Measurements from ENCODE around the gene PALB2. TPM values are rescaled to one million over a fixed set of nuclear protein-coding genes. Genes with fewer than 3 reads are reported as not detected.

The PALB2 gene
- total and polyA plus RNA-seq, 9 of the 15 experiments (the other 6 are each of a cell fraction or from before 2014, with no cell fraction given) = 7.0 to 25.8 (median 15.2) TPM

DNA sequence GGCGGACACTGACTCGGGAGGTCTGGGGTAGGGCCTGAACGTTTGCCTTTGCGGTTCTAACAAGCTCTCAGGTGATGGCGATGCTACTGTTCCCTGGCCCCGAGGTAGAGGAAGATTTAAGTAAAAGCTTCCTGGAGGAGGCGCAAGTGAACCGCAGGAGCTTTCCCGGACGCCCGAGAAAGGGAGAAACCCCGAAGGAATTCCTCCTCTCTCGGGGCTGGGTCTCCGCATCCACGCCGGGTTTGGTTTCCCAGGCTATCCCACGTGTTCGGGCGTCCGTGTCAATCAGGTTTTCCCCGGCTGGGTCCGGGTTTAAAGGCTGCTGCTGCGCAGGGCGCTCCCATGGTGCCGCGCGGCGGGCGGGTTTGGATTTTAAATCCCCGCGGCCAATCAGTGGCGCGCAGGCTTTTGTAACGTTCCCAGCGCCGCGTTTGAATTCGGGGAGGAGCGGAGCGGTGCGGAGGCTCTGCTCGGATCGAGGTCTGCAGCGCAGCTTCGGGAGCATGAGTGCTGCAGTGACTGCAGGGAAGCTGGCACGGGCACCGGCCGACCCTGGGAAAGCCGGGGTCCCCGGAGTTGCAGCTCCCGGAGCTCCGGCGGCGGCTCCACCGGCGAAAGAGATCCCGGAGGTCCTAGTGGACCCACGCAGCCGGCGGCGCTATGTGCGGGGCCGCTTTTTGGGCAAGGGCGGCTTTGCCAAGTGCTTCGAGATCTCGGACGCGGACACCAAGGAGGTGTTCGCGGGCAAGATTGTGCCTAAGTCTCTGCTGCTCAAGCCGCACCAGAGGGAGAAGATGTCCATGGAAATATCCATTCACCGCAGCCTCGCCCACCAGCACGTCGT lies 37.5 kb upstream of the PALB2 start, which contains the start of gene PLK1 (continued):
- no peak for TF ChIP-seq FOSL1 (tag; conservative IDR thresholded peaks at IDR 0.05)
- TF ChIP-seq ZNF444 (CRISPR knock-in tag; IDR thresholded peaks at IDR 0.05) = no peak
- TF ChIP-seq DDX20 (tag; IDR thresholded peaks at IDR 0.05; ENCODE audit: low read depth) = no peak
- TF ChIP-seq ZNF830 (CRISPR knock-in tag; IDR thresholded peaks at IDR 0.05) = no peak
- TF ChIP-seq TARDBP (IDR thresholded peaks at IDR 0.05) = peak; percentile 41
- TF ChIP-seq CBFA2T2 (conservative IDR thresholded peaks at IDR 0.05) = no peak
- TF ChIP-seq MCM2 (IDR thresholded peaks at IDR 0.05; ENCODE audit: low read depth) = no peak
- no peak for TF ChIP-seq ZNF75A (CRISPR knock-in tag; IDR thresholded peaks at IDR 0.05)
- TF ChIP-seq SAP30 (IDR thresholded peaks at IDR 0.05; ENCODE audit: borderline replicate concordance, insufficient read depth, low read depth, low read length, poor library complexity, severe bottlenecking) = peak; percentile 95
- no peak for TF ChIP-seq ELF1 (tag; IDR thresholded peaks at IDR 0.05)
- TF ChIP-seq C11orf30 (IDR thresholded peaks at IDR 0.05; ENCODE audit: low read depth) = no peak
- no peak; the same call in 1 of the 2 replicates for TF ChIP-seq ETV5 (CRISPR knock-in tag; IDR thresholded peaks at IDR 0.05; ENCODE audit: low read depth)
- TF ChIP-seq TOE1 (IDR thresholded peaks at IDR 0.05; ENCODE audit: borderline replicate concordance) = peak; percentile 84; the same call in 1 of the 2 replicates
- TF ChIP-seq TOE1 (CRISPR knock-in tag; IDR thresholded peaks at IDR 0.05; ENCODE audit: borderline replicate concordance, low read depth) = no peak
- TF ChIP-seq, protein P1, sequence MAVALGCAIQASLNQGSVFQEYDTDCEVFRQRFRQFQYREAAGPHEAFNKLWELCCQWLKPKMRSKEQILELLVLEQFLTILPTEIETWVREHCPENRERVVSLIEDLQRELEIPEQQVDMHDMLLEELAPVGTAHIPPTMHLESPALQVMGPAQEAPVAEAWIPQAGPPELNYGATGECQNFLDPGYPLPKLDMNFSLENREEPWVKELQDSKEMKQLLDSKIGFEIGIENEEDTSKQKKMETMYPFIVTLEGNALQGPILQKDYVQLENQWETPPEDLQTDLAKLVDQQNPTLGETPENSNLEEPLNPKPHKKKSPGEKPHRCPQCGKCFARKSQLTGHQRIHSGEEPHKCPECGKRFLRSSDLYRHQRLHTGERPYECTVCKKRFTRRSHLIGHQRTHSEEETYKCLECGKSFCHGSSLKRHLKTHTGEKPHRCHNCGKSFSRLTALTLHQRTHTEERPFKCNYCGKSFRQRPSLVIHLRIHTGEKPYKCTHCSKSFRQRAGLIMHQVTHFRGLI (CRISPR knock-in tag; IDR thresholded peaks at IDR 0.05) = no peak
- no peak for TF ChIP-seq CCAR2 (IDR thresholded peaks at IDR 0.05; ENCODE audit: low read depth, low read length)
- TF ChIP-seq BACH1 (tag; IDR thresholded peaks at IDR 0.05) = no peak
- no peak for TF ChIP-seq GATAD2A (IDR thresholded peaks at IDR 0.05)
- no peak for TF ChIP-seq RBM17 (IDR thresholded peaks at IDR 0.05; ENCODE audit: borderline replicate concordance, low read depth, low read length)
- TF ChIP-seq KLF13 (tag; IDR thresholded peaks at IDR 0.05; ENCODE audit: borderline replicate concordance, low read depth) = no peak
- no peak for TF ChIP-seq ZNF766 (CRISPR knock-in tag; conservative IDR thresholded peaks at IDR 0.05)
- TF ChIP-seq ZNF274 (IDR thresholded peaks at IDR 0.05; ENCODE audit: borderline replicate concordance, low read depth, low read length) = no peak
- TF ChIP-seq, protein P2, sequence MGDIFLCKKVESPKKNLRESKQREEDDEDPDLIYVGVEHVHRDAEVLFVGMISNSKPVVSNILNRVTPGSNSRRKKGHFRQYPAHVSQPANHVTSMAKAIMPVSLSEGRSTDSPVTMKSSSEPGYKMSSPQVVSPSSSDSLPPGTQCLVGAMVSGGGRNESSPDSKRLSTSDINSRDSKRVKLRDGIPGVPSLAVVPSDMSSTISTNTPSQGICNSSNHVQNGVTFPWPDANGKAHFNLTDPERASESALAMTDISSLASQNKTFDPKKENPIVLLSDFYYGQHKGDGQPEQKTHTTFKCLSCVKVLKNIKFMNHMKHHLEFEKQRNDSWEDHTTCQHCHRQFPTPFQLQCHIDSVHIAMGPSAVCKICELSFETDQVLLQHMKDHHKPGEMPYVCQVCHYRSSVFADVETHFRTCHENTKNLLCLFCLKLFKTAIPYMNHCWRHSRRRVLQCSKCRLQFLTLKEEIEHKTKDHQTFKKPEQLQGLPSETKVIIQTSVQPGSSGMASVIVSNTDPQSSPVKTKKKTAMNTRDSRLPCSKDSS (IDR thresholded peaks at IDR 0.05; ENCODE audit: low read depth, partially characterized antibody) = no peak
- no peak for TF ChIP-seq ETS2 (tag; IDR thresholded peaks at IDR 0.05; ENCODE audit: borderline replicate concordance, poor library complexity, severe bottlenecking)
- TF ChIP-seq ZNF436 (CRISPR knock-in tag; IDR thresholded peaks at IDR 0.05) = no peak

Data from K562 (cell line).